Measurements from ENCODE around the gene SPRED2.

The SPRED2 gene

GRCh38 chr2:65443509-65444186 lies 11.2 kb upstream of the SPRED2 start:
- no peak overlapping the region for H3K27ac ChIP-seq (ENCODE audit: low read length)
- no peaks in the 10 kb centered on the region for H3K79me2 ChIP-seq (ENCODE audit: insufficient read depth, low read length)
- no peaks in the 10 kb centered on the region for H3K9me3 ChIP-seq (ENCODE audit: insufficient read depth, low read length, severe bottlenecking)
- H3K9ac ChIP-seq (ENCODE audit: low read depth, low read length) = no peak overlapping the region
- no peak overlapping the region for H3K4me3 ChIP-seq (ENCODE audit: low read depth in 1 of 2, low read length in 2 of 2)
- H3K27me3 ChIP-seq (ENCODE audit: insufficient read depth, low read length, poor library complexity) = no peaks in the 10 kb centered on the region
- DNase-seq (no peak), ATAC-seq (ENCODE audit: insufficient read depth, low read depth) (no peak)
- no peaks in the 10 kb centered on the region for H3K4me1 ChIP-seq (ENCODE audit: insufficient read depth, low read length)
- no peaks in the 10 kb centered on the region for H3K36me3 ChIP-seq (ENCODE audit: insufficient read depth, low read length)
- H2AFZ ChIP-seq (ENCODE audit: low read depth, low read length) = no peak overlapping the region
- H3K4me2 ChIP-seq (ENCODE audit: insufficient read depth, low read length) = no peak overlapping the region
- no peak for TF ChIP-seq CTCF (IDR thresholded peaks at IDR 0.05; ENCODE audit: borderline replicate concordance, extremely low read depth, low read length, poor library complexity, severe bottlenecking)
- TF ChIP-seq EZH2 (IDR thresholded peaks at IDR 0.05; ENCODE audit: borderline replicate concordance, low read depth, low read length, severe bottlenecking) = no peak
- H4K20me1 ChIP-seq (ENCODE audit: insufficient read depth, low read length) = no peaks in the 10 kb centered on the region

- H3K9me3 ChIP-seq (ENCODE audit: insufficient read depth, low read length, severe bottlenecking) = no peaks in the 10 kb centered on the region
- H2AFZ ChIP-seq (ENCODE audit: low read depth, low read length) = no peak overlapping the region
- ATAC-seq (ENCODE audit: insufficient read depth, low read depth) (no peak), DNase-seq (no peak)
- no peaks in the 10 kb centered on the region for H4K20me1 ChIP-seq (ENCODE audit: insufficient read depth, low read length)
- no peaks in the 10 kb centered on the region for H3K4me1 ChIP-seq (ENCODE audit: insufficient read depth, low read length)
- TF ChIP-seq CTCF (IDR thresholded peaks at IDR 0.05; ENCODE audit: borderline replicate concordance, extremely low read depth, low read length, poor library complexity, severe bottlenecking) (peak; percentile 6), EZH2 (IDR thresholded peaks at IDR 0.05; ENCODE audit: borderline replicate concordance, low read depth, low read length, severe bottlenecking) (no peak)
- H3K9ac ChIP-seq (ENCODE audit: low read depth, low read length) = no peak overlapping the region
- no peak overlapping the region for H3K4me3 ChIP-seq (ENCODE audit: low read depth in 1 of 2, low read length in 2 of 2)
- H3K4me2 ChIP-seq (ENCODE audit: insufficient read depth, low read length) = no peak overlapping the region
- H3K27me3 ChIP-seq (ENCODE audit: insufficient read depth, low read length, poor library complexity) = no peaks in the 10 kb centered on the region
- no peak overlapping the region for H3K27ac ChIP-seq (ENCODE audit: low read length)
- no peaks in the 10 kb centered on the region for H3K79me2 ChIP-seq (ENCODE audit: insufficient read depth, low read length)
- H3K36me3 ChIP-seq (ENCODE audit: insufficient read depth, low read length) = no peaks in the 10 kb centered on the region
Measured at GRCh38 chr2:65442420-65443020, 10.1 kb upstream of the SPRED2 start.

- ATAC-seq (ENCODE audit: insufficient read depth, low read depth) (no peak), DNase-seq (no peak)
- Histone ChIP-seq H3K4me2 (ENCODE audit: insufficient read depth, low read length) (no peak overlapping the region), H3K36me3 (ENCODE audit: insufficient read depth, low read length) (no peaks in the 10 kb centered on the region), H3K9ac (ENCODE audit: low read depth, low read length) (no peak overlapping the region), H3K4me1 (ENCODE audit: insufficient read depth, low read length) (peaks cover 30% of the 10 kb centered on the region), H3K27me3 (ENCODE audit: insufficient read depth, low read length, poor library complexity) (peaks cover 14% of the 10 kb centered on the region), H4K20me1 (ENCODE audit: insufficient read depth, low read length) (no peaks in the 10 kb centered on the region), H3K79me2 (ENCODE audit: insufficient read depth, low read length) (peaks cover 4% of the 10 kb centered on the region; the same call in 1 of the 2 replicates), H3K4me3 (ENCODE audit: low read depth in 1 of 2, low read length in 2 of 2) (no peak overlapping the region), H3K9me3 (ENCODE audit: insufficient read depth, low read length, severe bottlenecking) (no peaks in the 10 kb centered on the region), H3K27ac (ENCODE audit: low read length) (no peak overlapping the region), H2AFZ (ENCODE audit: low read depth, low read length) (no peak overlapping the region)
- TF ChIP-seq EZH2 (IDR thresholded peaks at IDR 0.05; ENCODE audit: borderline replicate concordance, low read depth, low read length, severe bottlenecking) (no peak), CTCF (IDR thresholded peaks at IDR 0.05; ENCODE audit: borderline replicate concordance, extremely low read depth, low read length, poor library complexity, severe bottlenecking) (no peak)
Measured at GRCh38 chr2:65438137-65438899, 5.9 kb upstream of the SPRED2 start.

All from DND-41 (cell line).